Stimulated activated CD4-positive, alpha-beta T cell treated with anti-CD3 and anti-CD28 coated beads, Interleukin-15, amount 100 ng/mL, for 1 hour (primary cell): ENCODE results near the gene ETFBKMT.
"Not testable (repeated sequence)": the region's sequence is repeated elsewhere in the genome, so short reads cannot be mapped to it uniquely, and the experiment has no call there.

Source experiments
- DNase-seq, 2 donors: peaks; one replicate each; pipeline ENCODE4 v3.0.0-alpha.2; 2020; ENCODE audit warnings: low read depth in 1 of 2, low spot score in 1 of 2

Gene ETFBKMT

DNA sequence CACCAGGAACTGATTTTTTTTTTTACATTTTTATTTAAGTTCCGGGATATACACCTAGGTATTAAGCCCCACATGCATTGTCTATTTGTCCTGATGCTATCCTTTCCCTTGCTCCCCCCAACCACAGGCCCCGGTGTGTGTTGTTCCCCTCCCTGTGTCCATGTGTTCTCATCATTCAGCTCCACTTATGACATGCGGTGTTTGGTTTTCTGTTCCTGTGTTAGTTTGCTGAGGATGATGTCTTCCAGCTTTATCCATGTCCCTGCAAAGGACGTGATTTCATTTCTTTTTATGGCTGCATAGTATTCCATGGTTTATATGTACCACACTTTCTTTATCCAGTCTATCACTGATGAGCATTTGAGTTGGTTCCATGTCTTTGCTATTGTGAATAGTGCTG lies 57.5 kb downstream of the ETFBKMT start:
- DNase-seq: not testable (repeated sequence)

DNA sequence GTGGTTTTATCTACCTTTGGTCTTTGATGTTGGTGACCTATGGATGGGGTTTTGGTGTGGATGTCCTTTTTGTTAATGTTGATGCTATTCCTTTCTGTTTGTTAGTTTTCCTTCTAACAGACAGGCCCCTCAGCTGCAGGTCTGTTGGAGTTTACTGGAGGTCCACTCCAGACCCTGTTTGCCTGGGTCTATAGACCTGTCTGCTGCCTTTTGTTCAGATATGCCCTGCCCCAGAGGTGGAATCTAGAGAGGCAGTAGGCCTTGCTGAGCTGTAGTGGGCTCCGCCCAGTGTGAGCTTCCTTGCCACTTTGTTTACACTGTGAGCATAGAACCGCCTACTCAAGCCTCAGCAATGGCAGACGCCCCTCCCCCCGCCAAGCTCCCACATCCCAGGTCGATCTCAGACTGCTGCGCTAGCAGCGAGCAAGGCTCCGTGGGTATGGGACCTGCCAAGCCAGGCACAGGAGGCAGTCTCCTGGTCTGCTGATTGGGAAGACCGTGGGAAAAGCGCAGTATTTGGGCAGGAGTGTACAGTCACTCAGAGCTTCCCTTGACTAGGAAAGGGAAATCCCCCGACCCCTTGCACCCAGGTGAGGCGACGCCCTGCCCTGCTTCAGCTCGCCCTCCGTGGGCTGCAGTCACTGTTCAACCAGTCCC lies 59.2 kb downstream of the ETFBKMT start:
- not testable (repeated sequence) for DNase-seq

DNA sequence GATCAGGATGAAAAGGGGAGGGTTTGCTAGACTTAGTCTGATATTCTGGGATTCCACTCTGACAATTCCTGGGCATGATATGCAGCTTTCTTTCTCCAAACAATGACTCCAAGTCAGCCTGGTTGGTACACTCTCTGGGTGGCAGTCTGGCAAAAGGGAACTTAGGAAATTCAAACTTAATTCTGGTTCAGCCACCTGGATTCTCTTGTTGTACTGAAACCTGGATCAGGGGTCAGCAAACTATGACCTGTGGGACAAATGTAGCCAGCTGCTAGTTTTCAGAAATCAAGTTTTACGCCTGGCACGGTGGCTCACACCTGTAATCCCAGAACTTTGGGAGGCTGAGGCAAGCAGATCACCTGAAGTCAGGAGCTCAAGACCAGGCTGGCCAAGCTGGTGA lies 63.1 kb downstream of the ETFBKMT start:
- no peak for DNase-seq
